Inflammatory macrophage (primary cell): ENCODE data around the gene SMARCAL1.

ENCODE experiments used
- DNase-seq, 2 donors: peaks; one replicate each; pipeline ENCODE4 v3.0.0-alpha.2; 2020 to 2022

Gene SMARCAL1

DNA sequence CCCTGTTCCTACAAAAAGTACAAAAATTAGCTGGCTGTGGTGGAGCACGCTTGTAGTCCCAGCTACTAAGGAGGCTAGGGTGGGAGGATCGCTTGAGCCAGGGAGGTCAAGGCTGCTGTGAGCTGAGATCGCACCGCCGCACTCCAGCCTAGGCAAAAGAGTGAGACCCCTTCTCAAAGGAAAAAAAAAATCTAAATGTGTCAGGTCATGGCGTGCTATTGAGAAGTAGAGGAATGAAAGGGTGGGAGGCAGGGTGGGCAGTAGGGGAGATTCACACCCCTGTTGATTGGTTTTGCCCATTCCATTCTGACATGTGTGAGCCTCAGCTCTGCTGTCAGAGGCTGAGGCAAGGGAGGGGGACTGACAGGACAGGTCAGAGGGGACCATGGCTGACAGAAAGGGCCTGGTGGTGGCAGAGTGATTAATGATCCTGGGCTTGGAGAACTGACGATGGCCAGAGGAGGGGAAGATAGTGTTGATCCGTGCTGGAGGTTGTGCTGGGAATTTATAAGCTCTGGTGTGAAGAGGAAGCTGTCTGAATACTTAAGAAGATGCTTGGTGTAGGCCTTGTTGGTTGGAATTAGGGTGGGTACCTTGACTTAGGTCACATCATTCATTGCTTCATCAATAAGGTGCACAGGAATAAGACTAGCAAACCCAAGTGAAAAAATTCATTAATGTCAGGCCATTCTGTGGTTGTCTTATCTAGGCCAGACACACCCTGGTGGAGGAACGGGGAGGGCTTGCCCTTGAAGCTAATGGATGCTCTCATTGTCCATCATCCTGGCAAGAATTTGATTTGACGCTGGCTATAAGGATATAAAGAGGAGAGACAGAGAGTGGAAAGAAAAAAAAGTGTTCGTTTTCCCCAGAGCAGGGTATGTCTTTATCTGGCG is 19.1 kb upstream of the SMARCAL1 start:
- no peak for DNase-seq

- DNase-seq: peak; percentile 84
These were observed 17.4 kb upstream of the SMARCAL1 start for GRCh38 chr2:216394881-216395280.

GRCh38 chr2:216399621-216400020 is 12.7 kb upstream of the SMARCAL1 start:
- no peak for DNase-seq

DNA sequence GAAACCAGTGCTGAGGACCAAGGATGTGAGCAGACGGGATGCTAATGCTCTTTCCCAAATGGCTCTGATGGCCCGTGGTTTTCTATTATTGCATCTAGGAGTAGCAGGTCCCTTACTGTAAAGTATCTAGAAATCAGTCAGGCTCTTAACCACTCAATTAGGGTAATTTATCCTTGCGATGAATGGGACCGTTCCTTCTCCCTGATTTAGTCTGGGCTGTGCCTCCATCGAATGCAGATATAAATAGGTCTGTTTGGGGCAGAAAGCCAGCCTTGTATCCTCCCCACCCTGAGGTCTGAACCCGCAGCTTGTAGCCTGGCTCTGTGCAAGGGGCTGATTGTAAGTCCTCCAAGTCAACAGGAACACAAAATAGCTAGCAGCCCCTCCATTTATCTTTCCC is 9.5 kb upstream of the SMARCAL1 start:
- no peak for DNase-seq

DNA sequence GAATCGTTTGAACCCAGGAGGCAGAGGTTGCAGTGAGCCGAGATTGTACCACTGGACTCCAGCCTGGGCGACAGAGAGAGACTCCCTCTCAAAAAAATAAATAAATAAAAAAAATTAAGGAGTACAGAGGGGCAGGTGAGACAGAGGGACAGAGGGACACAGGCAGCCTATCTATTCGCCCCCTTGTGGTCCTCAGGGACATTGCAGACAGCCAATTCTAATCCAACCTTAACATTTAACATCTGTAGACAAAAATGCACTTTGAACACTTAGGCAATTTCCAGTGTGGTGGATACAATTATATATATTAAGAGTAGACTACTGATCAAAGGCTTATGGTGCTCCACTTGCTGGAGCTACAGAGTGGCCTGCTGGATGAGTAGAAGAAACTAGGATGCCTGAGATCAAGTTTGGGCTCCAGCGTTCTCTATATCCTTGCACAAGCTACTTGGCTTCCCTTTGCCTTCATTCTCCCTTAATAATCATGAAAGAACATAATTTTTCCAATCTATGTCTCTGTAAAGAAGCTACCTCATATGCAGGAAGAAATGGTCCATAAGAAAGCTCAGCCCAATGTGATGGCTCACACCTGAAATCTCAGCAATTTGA is 8.2 kb upstream of the SMARCAL1 start:
- DNase-seq: peak; percentile 36 to 41

DNA sequence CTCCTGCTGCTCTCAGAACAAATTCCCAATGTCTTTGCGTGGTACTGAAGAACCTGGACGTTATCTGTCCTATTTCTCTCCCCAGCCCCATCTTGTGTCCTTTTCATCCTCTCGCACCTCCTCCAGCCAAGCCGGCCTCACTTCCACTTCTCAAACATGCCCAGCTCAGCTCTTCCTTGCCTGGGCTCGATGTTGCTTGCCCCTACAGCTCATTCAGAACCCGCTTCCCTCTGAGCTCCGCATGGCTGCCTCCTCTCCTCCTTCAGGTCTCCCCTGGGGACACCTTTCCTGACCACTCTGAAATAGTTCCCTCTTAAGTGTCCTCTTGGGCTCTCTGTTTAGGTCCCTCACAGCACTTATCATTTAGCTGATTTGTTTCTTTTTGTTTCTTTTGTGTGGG is 6.7 kb upstream of the SMARCAL1 start:
- DNase-seq: no peak

DNA sequence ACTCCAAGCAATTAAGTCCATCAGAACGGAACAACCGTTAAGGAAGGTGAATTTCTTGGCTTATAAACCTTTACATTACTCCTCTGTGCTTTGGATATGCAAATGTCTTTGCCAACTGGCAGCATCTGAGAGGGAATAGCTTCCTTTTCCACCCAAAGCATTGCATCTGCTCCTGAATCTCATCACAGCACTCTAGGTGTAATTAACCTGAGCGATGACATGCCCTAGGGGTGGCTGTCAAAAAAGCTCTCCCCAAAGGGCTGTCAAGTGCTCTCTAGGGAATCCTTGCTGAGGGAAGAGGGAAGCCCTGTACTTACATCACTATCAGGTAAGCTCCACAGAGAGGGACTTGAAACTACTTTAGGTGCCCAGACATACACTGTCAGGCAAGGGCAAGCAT is 5.5 kb upstream of the SMARCAL1 start:
- no peak for DNase-seq

DNA sequence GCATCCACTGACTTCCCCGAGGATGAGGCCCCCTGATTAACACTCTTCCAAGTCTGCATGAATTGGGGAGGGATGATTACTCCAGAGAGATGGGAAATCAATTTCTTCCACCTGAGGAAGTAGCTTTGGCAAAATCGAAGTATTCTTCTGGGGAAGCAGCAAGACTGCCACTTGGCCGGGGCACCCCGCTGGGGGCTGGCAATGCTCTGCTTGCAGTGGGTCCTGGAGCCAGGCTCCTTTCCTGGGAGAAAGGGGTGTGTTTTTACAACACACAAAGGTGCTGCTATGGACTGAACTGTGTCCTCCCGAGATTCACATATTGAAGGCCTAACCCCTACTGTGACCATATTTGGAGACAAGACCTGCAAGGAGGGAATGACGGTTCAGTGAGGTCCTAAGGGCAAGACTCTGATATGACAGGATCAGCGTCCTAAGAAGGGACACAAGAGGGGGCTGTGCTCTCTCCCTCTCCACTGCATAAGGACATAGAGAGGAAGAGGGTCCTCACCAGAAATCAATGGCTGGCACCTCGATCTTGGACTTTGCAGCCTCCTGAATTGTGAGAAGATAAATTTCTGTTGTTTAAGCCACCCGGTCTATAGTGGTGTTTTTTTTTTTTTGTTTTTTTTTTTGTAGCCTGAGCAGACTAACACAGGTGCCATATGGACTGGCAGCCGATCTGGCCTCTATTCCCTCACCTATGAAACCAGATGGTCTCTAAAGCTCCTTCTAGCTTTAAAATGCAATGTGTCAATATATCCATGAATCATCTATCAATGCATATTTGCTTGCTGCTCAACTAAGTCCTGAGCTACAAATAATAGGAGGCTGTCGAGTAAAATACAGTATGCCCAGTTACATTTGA is 3.6 kb upstream of the SMARCAL1 start:
- DNase-seq: no peak

DNA sequence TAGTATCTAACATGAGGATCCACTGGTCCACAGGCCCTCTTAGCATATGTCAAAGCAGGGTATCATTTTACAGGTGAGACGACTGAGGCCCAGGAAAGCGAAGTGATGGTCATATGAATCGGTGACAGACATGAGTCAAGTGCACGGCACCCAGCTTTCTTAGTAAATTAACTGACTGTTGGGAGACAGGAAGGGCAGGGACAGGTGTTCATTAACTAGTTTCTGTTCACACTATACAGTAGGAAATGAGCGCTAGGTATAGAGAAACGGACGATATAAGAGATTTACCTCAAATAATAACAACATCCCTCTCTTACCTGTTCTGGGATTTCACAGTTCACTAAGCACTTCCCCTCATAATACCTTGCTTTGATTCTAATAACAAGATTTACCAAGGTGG is 1.7 kb upstream of the SMARCAL1 start:
- DNase-seq: no peak

- DNase-seq: no peak
These were observed 1.6 kb downstream of the SMARCAL1 start for GRCh38 chr2:216413882-216414281.

- DNase-seq: no peak
These were observed 2.6 kb downstream of the SMARCAL1 start for GRCh38 chr2:216414772-216415319.

GRCh38 chr2:216415541-216415940 is 3.3 kb downstream of the SMARCAL1 start:
- no peak for DNase-seq

DNA sequence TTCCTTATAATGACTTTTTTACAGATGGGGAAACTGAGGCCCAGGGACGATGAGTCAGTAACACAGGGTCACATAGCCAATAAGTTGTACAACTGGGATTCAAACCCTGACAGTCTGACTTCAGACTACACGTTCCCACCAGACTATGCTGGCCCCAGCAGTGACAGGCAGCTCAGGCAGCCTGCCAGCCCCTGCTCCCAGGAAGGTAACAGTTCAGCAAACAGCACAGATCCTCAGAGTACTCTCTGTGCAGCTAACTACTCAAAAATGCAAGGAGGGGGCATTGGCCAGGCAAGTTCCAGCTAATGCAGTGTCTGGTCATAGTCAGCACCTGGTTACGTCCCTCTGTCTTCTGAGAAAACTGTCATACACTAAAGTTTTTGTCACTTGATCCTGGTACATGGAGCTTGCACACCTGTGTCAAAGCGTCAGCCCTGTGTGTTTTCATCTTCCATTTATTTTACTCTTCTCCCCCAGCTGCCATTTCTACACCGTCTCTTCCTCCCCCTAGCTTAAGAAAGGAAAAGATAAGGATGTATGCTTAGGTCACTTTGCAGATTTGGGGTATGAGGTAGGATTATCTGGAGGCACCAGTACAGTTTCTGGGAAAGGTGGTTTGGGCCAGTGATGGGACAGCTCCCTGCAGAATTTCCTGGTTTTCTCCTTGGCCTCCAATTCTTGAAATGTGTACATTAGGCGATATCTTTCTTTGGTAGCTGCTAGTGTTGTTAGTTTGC is 4.5 kb downstream of the SMARCAL1 start:
- DNase-seq: no peak

DNA sequence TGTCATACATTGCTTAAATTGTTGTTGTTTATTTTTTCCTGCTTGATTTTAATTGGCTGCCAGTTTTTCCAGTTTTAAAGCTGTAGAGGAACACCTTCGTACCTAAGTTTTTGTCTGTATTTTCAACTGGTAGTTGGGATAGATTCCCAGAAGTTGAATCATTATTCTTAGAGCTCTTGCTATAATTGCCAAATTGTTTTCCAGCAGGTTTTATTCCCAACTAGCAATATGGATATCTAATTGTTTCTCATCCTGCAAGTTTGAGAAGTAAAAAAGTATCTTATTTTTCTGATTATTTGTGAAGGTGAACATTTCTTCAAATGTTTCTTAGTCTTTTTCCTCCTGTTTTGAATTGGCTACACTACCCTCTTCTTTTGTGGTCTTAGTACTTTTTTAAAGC is 6.7 kb downstream of the SMARCAL1 start:
- no peak for DNase-seq

- DNase-seq: no peak
These were observed 8.2 kb downstream of the SMARCAL1 start for GRCh38 chr2:216420367-216421101.

- DNase-seq: no peak
These were observed 10.8 kb downstream of the SMARCAL1 start for GRCh38 chr2:216423071-216423470.

- DNase-seq: no peak
These were observed 12.0 kb downstream of the SMARCAL1 start for GRCh38 chr2:216424274-216424673.

- DNase-seq: no peak
These were observed 12.9 kb downstream of the SMARCAL1 start for GRCh38 chr2:216425008-216425787.

GRCh38 chr2:216426166-216426777 is 14.0 kb downstream of the SMARCAL1 start:
- no peak for DNase-seq

DNA sequence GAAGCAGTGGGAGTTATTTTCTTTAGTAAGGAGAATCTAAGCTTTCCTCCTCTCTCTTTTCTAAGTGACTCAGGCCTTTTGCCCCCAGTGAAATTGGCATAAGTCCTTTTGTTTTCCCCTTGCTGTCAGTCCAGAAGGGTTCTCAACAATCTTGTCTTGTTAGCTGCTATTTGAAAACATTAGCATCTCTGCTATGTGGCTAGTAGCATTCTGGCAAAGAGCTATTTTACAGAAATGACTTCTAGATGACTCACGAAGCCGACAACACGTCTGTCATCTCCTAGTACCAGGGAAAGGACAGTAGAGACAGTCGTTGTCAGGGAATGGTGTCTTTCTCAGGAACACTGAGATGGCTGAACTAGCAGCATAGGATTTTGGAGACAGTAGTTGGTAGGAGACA is 14.7 kb downstream of the SMARCAL1 start:
- DNase-seq: no peak
